ENCODE data around the gene ZNF587.
"Not testable (repeated sequence)": the region's sequence is repeated elsewhere in the genome, so short reads cannot be mapped to it uniquely, and the experiment has no call there.

The ZNF587 gene

DNA sequence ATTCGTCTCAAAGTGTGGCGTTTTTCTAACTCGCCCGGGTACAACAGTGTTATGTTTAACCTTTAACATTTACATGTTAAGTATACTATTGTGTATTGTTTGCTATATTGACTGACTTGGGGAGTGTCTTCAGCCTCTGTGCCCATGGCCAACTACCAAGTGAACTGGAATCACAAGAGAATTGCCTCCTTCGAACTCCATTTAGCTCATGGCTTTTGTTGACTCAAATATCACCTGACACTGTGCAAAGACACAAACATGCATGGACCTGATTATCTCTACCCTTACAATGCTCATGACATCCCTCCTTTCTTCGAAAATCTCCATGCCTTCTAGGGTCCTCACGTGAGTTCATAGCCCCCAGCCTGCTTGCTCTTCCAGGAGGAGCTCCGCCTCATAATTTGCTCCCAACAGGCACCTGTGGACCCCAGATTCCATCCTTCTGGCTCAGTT, 38.5 kb downstream of the ZNF587 start:
- DNase-seq, result no peak

DNA sequence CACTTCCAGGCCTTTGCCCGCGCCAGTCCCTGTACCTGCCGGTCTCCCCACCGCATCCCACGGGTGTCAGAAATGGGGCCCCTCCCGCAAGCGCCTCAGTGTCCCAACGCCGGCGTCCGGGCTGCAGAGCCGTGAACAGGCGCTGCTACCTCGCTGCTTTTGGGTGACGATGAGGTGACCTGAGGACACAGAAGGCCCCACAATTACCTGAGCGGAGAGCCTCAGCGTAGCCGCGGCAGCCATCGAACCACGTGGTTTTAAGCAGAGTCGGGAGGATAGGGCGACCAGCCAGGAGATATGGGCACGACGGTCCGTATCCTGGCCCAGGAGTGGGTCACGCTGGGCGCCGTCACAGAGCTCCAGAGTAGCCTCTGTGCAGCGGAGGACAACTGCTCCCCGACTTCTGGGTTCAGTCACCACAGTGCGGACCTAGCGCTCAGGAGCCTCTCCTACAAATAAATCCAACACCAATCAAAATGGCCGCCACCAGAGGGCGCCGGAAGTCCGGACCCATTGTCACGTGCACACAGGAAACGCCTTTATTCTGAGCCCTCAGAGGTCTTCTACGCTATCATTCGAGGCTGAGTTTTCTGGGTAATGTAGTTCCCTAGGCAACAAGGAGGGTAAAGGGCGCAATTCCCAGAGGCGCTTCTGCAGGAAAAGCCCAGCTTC, 39.0 kb downstream of the ZNF587 start, which contains the start of gene ZNF814:
Gene ZNF814 (minus strand): TSS at position 478 of the 672 bp plus-strand sequence. CDS start 235 bp downstream, at position 243.
- no peak for DNase-seq

DNA sequence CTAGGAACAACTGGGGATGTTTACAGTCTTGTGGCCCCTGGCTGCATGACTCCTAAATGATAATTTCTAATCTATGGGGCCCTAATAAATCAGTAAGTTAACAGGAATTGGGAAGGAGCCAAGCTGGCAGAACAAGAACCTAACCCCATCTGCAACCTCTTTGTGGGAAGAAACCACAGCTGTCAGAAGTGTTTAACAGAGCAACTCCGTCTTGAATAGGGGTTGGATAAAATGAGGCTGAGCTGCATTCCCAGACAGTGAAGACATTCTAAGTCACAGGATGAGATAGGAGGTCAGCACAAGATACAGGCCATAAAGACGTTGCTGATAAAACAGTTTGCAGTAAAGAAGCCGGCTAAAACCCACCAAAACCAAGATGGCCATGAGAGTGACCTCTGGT, 41.0 kb downstream of the ZNF587 start:
- not testable (repeated sequence) for DNase-seq

DNA sequence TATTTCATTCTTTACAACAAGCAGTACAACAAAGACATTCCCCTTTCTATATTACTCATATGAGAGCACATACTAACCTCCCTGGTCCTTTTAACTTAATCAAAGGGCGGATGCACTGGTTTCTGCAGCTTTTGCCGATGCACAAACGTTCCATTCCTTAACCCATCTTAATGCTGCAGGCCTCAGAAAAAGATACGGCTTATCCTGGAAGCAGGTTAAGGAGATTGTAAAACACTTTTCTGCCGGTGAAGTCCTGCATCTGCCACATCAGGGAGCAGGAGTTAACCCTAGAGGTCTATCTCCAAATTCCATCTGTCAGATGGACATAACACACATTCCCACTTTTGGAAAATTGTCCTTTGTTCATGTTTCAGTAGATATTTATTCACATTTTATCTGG, 50.7 kb downstream of the ZNF587 start:
- no peak for DNase-seq

DNA sequence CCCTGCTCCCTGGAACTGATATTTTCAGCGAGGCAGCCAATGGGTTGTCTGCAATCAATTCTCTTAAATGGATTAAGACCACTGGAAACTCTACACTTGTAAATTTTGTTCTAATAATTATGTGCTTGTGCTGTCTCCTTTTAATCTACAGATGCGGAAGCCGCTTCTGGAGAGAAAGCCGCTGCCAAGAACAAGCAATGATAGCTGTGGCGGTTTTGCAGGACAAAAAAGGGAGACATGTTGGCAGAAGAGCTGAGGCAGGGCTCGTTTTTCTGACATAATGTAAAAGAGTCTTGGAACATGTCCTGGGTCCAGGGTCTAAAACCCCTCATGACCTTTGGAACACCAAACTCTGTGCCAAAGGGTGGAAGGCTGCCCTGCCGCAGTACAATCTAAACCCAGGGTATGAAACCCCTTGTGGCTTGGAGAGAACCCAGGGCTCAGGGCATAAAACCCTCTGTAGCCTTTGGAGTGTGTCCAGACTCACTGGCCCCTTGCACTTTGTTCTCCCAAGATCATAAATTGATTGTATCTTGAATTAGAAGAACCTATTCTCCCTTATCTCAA, 54.0 kb downstream of the ZNF587 start:
- no peak for DNase-seq

DNA sequence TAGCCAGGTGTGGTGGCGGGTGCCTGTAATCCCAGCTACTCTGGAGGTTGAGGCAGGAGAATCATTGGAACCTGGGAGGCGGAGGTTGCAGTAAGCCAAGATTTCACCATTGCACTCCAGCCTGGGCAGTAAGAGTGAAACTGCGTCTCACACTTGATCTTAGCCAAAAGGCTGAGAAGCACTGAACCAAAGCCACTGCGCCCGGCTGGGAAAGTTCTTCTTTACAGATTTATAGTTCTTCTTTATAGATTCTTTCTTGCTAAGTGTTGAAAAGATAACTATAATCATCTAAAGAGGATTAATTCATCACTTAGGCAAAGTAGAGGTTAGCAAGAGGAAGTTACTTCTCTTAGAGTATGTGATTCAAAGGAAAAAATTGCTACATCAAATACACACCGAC, 55.6 kb downstream of the ZNF587 start:
- DNase-seq, result no peak

DNA sequence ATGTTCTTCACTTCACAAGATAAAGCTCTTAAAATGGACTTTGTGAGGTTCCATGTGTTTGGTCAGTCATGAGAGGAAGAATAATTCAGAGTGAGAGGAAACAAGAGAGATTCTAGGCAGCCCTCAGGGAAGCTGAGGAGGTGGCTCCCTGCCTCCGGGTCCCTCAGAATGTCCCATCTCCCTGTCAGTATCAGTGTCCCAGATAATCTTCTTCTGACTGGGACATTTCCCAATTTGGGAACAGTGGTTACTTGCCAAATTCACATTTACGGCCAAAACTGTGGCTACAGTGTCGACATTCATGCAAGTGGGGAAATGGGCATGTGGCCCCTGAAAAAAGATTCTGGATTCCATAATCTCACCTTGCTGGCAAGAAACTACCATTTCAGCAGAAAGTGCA, 57.7 kb downstream of the ZNF587 start:
- DNase-seq, result no peak

DNA sequence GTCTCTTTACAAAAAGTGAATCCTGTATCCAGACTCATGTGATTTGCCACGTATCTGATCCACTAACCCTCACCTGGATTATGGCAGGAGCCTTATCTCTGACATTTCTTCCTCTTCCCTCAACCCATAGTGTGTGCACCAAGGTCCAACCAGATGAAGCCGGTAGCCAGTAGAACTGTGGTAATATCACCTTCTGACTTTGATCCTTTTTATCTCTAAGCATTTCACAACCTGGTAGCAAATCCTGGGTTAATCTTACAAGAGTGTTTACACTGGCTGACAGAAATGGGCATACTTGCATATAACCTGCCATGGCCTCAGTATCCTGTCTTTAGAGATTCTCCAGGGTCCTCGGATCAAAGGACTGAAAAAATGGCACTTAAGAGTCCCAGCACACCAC, 64.9 kb downstream of the ZNF587 start:
- no peak for DNase-seq

All from NCI-H2171 treated with DMSO at 0.1 percent for 48 hours (cell line).